ENCODE measurements around the gene GHR. TPM values are rescaled to one million over a fixed set of nuclear protein-coding genes. Genes with fewer than 3 reads are reported as not detected.

GHR gene
- total and polyA plus RNA-seq, 2 of the 8 experiments (the other 6 are each of a cell fraction or from before 2014, with no cell fraction given): 0.15 to 0.19 TPM

GRCh38 chr5:42552597-42552996 is 129.4 kb downstream of the GHR start:
- Histone ChIP-seq H2BK120ac (replicated peaks; ENCODE audit: low read depth, low read length) (no peak overlapping the region), H3K18ac (ENCODE audit: extremely low read depth, low read length) (no peak overlapping the region), H2AFZ (ENCODE audit: low read length) (no peak overlapping the region), H3K79me2 (ENCODE audit: control insufficient read depth in 1 of 2, insufficient read depth in 2 of 2, low read length in 2 of 2) (no peaks in the 10 kb centered on the region), H3K27me3 (replicated peaks in 1 of 4; ENCODE audit: control insufficient read depth in 3 of 4, extremely low read depth in 1 of 4, insufficient read depth in 3 of 4, low read length in 3 of 4) (no peaks in the 10 kb centered on the region), H4K8ac (ENCODE audit: extremely low read depth, insufficient read depth, low read length) (no peak overlapping the region), H4K20me1 (replicated peaks in 1 of 2; ENCODE audit: control insufficient read depth in 1 of 2, insufficient read depth in 2 of 2, low read length in 2 of 2) (no peaks in the 10 kb centered on the region), H3K79me1 (ENCODE audit: low read depth, low read length) (no peaks in the 10 kb centered on the region), H3K56ac (replicated peaks; ENCODE audit: insufficient read length, low read depth, low read length) (no peak overlapping the region), H4K5ac (ENCODE audit: insufficient read length, low read depth, low read length) (no peak overlapping the region), H2AK5ac (ENCODE audit: low read depth, low read length) (no peak overlapping the region), H3K36me3 (ENCODE audit: control insufficient read depth in 2 of 4, insufficient read depth in 4 of 4, low read length in 3 of 4) (no peaks in the 10 kb centered on the region), H3K27ac (ENCODE audit: low read depth, low read length) (no peak overlapping the region), H3K23me2 (ENCODE audit: low read depth, low read length) (no peaks in the 10 kb centered on the region), H3K4me3 (ENCODE audit: extremely low read depth in 1 of 4, insufficient read depth in 2 of 4, low read depth in 3 of 4, low read length in 4 of 4) (no peak overlapping the region), H3K23ac (ENCODE audit: insufficient read length) (no peak overlapping the region), H2BK20ac (ENCODE audit: low read length) (no peak overlapping the region), H2BK15ac (ENCODE audit: low read length) (no peak overlapping the region), H2BK12ac (ENCODE audit: low read depth, low read length) (no peak overlapping the region), H3K9ac (replicated peaks in 1 of 4; ENCODE audit: extremely low read depth in 1 of 4, low read depth in 3 of 4, low read length in 3 of 4) (no peak overlapping the region), H3K4me2 (ENCODE audit: insufficient read depth in 1 of 2, low read depth in 2 of 2, low read length in 2 of 2) (no peak overlapping the region), H2BK5ac (ENCODE audit: low read depth, low read length) (no peak overlapping the region), H3K9me3 (ENCODE audit: insufficient read depth in 2 of 2, low read depth in 1 of 2, low read length in 1 of 2) (no peaks in the 10 kb centered on the region), H3K4ac (replicated peaks; ENCODE audit: insufficient read length, low read depth, low read length) (no peak overlapping the region), H3K14ac (ENCODE audit: insufficient read length) (no peak overlapping the region), H3K4me1 (replicated peaks in 1 of 4; ENCODE audit: control insufficient read depth in 3 of 4, insufficient read depth in 4 of 4, low read length in 3 of 4) (no peaks in the 10 kb centered on the region), H4K91ac (replicated peaks; ENCODE audit: insufficient read length, low read length) (no peak overlapping the region)
- DNase-seq (ENCODE audit: low read depth in 1 of 2, low spot score in 2 of 2) (no peak), FAIRE-seq (no peak)
- no peak for TF ChIP-seq SP1 (IDR thresholded peaks at IDR 0.05; ENCODE audit: low read depth, low read length)
- TF ChIP-seq NRF1 (IDR thresholded peaks at IDR 0.05; ENCODE audit: low read depth, low read length): no peak
- TF ChIP-seq BACH1 (IDR thresholded peaks at IDR 0.05; ENCODE audit: low read length): no peak
- no peak for TF ChIP-seq JUND (IDR thresholded peaks at IDR 0.05; ENCODE audit: low read length)
- TF ChIP-seq ZNF274 (IDR thresholded peaks at IDR 0.05; ENCODE audit: borderline replicate concordance, extremely low read depth, low read length): no peak
- TF ChIP-seq CREB1 (IDR thresholded peaks at IDR 0.05): no peak
- TF ChIP-seq BCL11A (IDR thresholded peaks at IDR 0.05; ENCODE audit: low read depth in 2 of 2, low read length in 2 of 2): no peak
- no peak for TF ChIP-seq MAFK (IDR thresholded peaks at IDR 0.05; ENCODE audit: low read depth, low read length)
- TF ChIP-seq ASH2L (IDR thresholded peaks at IDR 0.05; ENCODE audit: low read length): no peak
- TF ChIP-seq SIRT6 (IDR thresholded peaks at IDR 0.05; ENCODE audit: low read length): no peak
- no peak for TF ChIP-seq EZH2 (IDR thresholded peaks at IDR 0.05; ENCODE audit: low read depth, low read length, severe bottlenecking)
- TF ChIP-seq KDM1A (IDR thresholded peaks at IDR 0.05; ENCODE audit: borderline replicate concordance, low read length): no peak
- TF ChIP-seq RNF2 (IDR thresholded peaks at IDR 0.05; ENCODE audit: borderline replicate concordance, low read depth, low read length, missing control alignments, poor library complexity, severe bottlenecking): no peak
- no peak for TF ChIP-seq RFX5 (IDR thresholded peaks at IDR 0.05; ENCODE audit: borderline replicate concordance, low read depth, low read length)
- no peak for TF ChIP-seq CTBP2 (IDR thresholded peaks at IDR 0.05; ENCODE audit: borderline replicate concordance, insufficient read depth, insufficient read length, low read length)
- CTCF ChIA-PET (ENCODE audit: partially characterized antibody): no interaction called here
- POLR2A ChIA-PET (ENCODE audit: partially characterized antibody): no interaction called here
- WGBS, 2 experiments (ENCODE audit: extremely low coverage in 1 of 2, insufficient coverage in 1 of 2, insufficient read length in 1 of 2, insufficient replicate concordance in 2 of 2, low coverage in 1 of 2, low lambda C conversion rate in 2 of 2, missing lambda C conversion rate in 1 of 2): 94% methylated on average over 1 of the region's 1 CpG; no CpG with 5 or more reads in 1 of the 2 experiments

Measured in H1 (cell line).